Measurements from ENCODE around the gene LAMA4.

LAMA4 gene

GRCh38 chr6:112243861-112244827 is 10.2 kb downstream of the LAMA4 start:
- no peak for DNase-seq (ENCODE audit: low spot score)

DNA sequence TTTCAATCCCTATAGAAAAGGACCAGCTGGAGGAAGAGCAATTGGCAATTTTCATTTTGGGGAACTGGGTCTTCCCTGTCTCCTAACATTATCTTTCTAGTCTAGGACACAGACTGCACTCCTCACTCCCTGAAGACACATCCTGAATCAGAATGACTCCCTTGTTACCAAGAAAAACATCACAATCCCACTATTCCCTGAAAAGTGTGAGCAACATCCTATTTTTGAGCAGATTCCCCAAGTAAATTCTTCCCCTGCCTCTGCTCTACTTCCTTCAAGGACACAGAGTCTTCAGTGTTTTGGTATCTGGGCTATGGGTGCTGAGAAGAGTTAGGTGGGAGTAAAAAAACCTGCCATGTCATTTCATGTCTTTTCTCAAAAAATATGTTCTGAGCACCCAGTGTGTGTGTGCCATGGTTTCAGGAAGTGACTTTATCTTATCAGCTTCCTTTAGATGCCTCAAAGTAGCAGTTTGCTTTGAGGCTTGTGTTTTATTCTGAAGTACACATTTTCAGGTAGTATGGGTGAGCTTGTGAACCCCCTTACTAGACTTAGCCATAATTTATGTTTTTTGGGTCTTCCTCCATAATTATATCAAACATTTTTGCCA is 12.4 kb downstream of the LAMA4 start:
- no peak for DNase-seq (ENCODE audit: low spot score)

DNA sequence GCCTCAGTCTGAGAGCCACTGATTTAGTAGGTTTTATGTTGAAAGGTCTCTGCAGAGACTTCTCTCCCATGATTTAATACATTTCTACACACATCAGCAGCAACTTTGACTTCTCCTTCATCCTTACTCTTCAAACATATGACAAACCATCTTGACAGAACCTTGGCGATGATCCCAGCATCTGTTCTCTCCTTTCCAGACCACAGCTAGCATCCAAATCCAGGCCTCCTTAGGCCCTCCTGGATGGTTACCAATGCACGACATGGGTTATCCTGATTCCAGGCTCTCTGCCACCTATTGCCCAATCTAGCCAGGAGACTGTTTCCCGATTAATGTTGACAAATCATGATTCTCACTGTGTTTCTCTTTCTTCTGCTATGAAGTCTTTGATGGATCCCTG is 16.8 kb downstream of the LAMA4 start:
- no peak for DNase-seq (ENCODE audit: low spot score)

- no peak for DNase-seq (ENCODE audit: low spot score)
Measured at GRCh38 chr6:112237066-112237465, 17.3 kb downstream of the LAMA4 start.

DNA sequence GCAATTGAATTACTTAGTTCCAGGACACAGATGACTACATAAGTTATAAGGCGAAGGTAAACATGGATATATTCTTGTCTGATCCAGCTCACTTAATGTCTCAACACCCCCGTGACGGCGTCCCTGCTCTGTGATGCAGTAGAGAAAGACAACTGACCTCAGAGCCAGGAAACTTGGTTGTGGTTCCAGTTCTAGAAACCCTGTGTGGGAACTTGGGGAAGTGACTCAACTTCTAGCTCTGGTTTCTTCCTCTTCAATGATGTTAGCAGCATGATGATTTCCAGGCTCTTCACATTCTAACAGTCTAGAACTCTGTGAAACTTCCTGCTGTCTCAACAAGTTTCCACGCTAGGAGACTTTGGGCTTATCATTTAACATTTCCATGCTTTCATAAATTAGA is 18.4 kb downstream of the LAMA4 start:
- no peak for DNase-seq (ENCODE audit: low spot score)

DNA sequence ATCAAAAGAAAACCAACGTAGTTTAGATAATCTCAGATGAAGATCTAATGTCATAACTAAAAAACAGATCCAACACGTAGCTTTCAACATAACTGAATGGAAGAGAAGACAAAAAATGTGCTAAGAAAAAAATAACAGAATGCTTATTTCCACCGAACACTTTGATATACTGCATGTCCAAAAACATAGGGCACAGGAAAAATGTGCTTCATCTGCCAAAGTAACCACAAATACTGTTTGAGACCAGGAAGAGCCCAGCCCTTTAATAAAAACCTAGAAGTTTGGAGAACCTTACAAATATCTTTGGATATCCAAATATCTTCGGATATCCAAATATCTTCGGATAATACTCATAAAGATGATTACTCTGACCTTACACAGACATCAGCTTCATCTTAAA is 19.8 kb downstream of the LAMA4 start:
- DNase-seq (ENCODE audit: low spot score): no peak

- no peak for DNase-seq (ENCODE audit: low spot score)
Measured at GRCh38 chr6:112233847-112234246, 20.5 kb downstream of the LAMA4 start.

GRCh38 chr6:112232845-112233256 is 21.5 kb downstream of the LAMA4 start:
- no peak for DNase-seq (ENCODE audit: low spot score)

GRCh38 chr6:112231594-112232060 is 22.7 kb downstream of the LAMA4 start:
- DNase-seq (ENCODE audit: low spot score): no peak

- no peak for DNase-seq (ENCODE audit: low spot score)
Measured at GRCh38 chr6:112231164-112231563, 23.2 kb downstream of the LAMA4 start.

- no peak for DNase-seq (ENCODE audit: low spot score)
Measured at GRCh38 chr6:112228480-112229332, 25.7 kb downstream of the LAMA4 start.

DNA sequence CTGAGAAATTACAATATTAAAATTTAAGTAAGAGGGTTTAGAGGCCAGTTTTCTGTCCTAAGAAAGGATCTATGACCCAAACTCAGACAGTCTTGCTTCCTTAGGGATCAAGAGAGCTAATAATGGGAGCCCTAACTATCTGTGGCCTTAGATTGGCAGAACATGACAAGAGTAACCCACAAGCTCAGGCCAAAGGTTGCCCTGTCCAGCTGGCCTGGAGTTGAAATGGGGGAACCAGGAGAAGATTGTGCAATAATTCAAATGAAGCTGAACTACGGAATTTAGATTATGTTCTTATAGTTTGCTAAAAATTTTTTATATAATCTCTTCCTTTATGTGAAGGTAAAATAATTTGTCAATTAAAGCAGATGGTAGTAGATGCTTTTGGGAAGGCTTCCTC is 26.4 kb downstream of the LAMA4 start:
- DNase-seq (ENCODE audit: low spot score): no peak

DNA sequence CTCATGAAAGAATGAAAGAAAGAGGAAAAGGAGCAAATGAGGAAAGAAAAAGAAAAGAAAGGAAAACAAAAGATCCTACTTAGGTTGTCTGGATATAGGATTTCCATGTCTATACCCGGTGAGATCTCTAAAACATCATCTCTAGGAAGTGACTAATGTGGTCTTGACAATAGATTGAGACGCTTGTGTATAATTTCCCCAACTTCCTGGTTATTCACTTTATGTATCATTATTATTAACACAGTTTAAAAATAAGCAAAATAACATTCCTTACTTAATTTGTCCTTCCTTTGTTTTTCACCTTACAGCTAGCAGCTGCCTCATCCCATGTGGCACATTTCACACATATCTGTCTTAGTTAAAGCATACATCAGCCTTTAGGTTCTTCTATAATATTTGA is 27.0 kb downstream of the LAMA4 start:
- no peak for DNase-seq (ENCODE audit: low spot score)

GRCh38 chr6:112225691-112226090 is 28.7 kb downstream of the LAMA4 start:
- no peak for DNase-seq (ENCODE audit: low spot score)

GRCh38 chr6:112224088-112224487 is 30.3 kb downstream of the LAMA4 start:
- DNase-seq (ENCODE audit: low spot score): no peak

- DNase-seq (ENCODE audit: low spot score): no peak
Measured at GRCh38 chr6:112223070-112223861, 31.1 kb downstream of the LAMA4 start.

- DNase-seq (ENCODE audit: low spot score): no peak
Measured at GRCh38 chr6:112221981-112222852, 32.1 kb downstream of the LAMA4 start.

- no peak for DNase-seq (ENCODE audit: low spot score)
Measured at GRCh38 chr6:112221561-112221960, 32.8 kb downstream of the LAMA4 start.

DNA sequence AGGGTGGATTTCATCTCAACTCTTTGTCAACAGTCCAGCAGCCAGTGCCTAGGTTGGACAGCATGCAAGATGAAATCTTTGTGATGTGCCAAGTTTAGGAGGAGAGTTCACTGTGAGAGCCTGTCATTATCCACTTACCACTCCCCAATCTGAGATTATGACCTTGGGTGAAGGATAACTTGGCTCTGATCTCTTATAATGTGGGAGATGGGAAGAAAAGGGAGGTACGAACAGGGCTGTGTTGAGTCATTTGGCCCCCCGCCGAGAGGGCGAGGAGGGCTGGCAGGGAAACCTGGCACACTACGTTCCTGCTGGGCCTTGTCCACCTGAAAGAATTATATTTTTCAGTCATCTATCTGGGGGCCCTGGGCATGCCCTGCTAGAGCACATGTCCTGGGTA is 35.8 kb downstream of the LAMA4 start:
- no peak for DNase-seq (ENCODE audit: low spot score)
